GM23338 (cell line): ENCODE results near the gene RNH1. TPM values are rescaled to one million over a fixed set of nuclear protein-coding genes. Genes with fewer than 3 reads are reported as not detected.

Experiments used
- ATAC-seq: fragments of 200-7000 bp; cut with Tn5 transposase; 3 replicates; pipeline ENCODE4 v1.9.1; 2020
- DNase-seq: peaks from one replicate; pipeline ENCODE4 v3.0.0-alpha.2; 2015; ENCODE audit warnings: low spot score
- H2AFZ ChIP-seq: fragments of 200-600 bp; sonication (generic); 2 replicates; pipeline ENCODE4 v1.8.0; 2016; ENCODE audit warnings: antibody characterized with exemption, mild to moderate bottlenecking, moderate library complexity
- H3F3A ChIP-seq: fragments of 200-600 bp; sonication (generic); replicated peaks from 2 replicates; pipeline ENCODE4 v1.8.0; 2017; ENCODE audit warnings: antibody characterized with exemption, mixed run types, low read depth
- H3K27ac ChIP-seq: fragments of 200-600 bp; sonication (generic); 2 replicates; pipeline ENCODE4 v1.6.1; 2016; ENCODE audit warnings: low read depth
- H3K27me3 ChIP-seq: fragments of 200-600 bp; sonication (generic); 2 replicates; pipeline ENCODE4 v1.8.0; 2016; ENCODE audit warnings: mild to moderate bottlenecking, mixed run types, moderate library complexity; ENCODE audit not compliant: insufficient read depth
- H3K36me3 ChIP-seq: fragments of 200-600 bp; sonication (generic); 2 replicates; pipeline ENCODE4 v1.8.0; 2016; ENCODE audit warnings: mild to moderate bottlenecking; ENCODE audit not compliant: insufficient read depth
- H3K4me1 ChIP-seq: fragments of 200-600 bp; sonication (generic); 2 replicates; pipeline ENCODE4 v1.8.0; 2016; ENCODE audit warnings: mild to moderate bottlenecking, moderate library complexity; ENCODE audit not compliant: insufficient read depth
- H3K4me2 ChIP-seq: fragments of 200-600 bp; sonication (generic); 2 replicates; pipeline ENCODE4 v1.7.1; 2017; ENCODE audit warnings: mixed run types
- H3K4me3 ChIP-seq: fragments of 200-600 bp; sonication (generic); 2 replicates; pipeline ENCODE4 v1.6.1; 2016; ENCODE audit warnings: mixed run types
- H3K79me2 ChIP-seq: fragments of 200-600 bp; sonication (generic); replicated peaks from 2 replicates; pipeline ENCODE4 v1.8.0; 2017; ENCODE audit warnings: mild to moderate bottlenecking; ENCODE audit not compliant: insufficient read depth
- H3K9me2 ChIP-seq: fragments of 200-600 bp; sonication (generic); 2 replicates; pipeline ENCODE4 v1.8.0; 2017; ENCODE audit not compliant: insufficient read depth
- H4K20me1 ChIP-seq: fragments of 200-600 bp; sonication (generic); replicated peaks from 2 replicates; pipeline ENCODE4 v1.8.0; 2017; ENCODE audit warnings: mild to moderate bottlenecking; ENCODE audit not compliant: insufficient read depth
- H3K27ac Mint-ChIP-seq: 2 replicates; pipeline ENCODE4 v1.8.0; 2020; ENCODE audit warnings: inconsistent platforms, mild to moderate bottlenecking, moderate library complexity, mixed read lengths
- H3K27me3 Mint-ChIP-seq: 3 replicates; pipeline ENCODE4 v1.8.0; 2022; ENCODE audit warnings: low read depth, mild to moderate bottlenecking, moderate library complexity, mixed read lengths, inconsistent platforms; ENCODE audit not compliant: insufficient read depth, poor library complexity
- H3K36me3 Mint-ChIP-seq: 3 replicates; pipeline ENCODE4 v1.8.0; 2021; ENCODE audit warnings: low read depth, mild to moderate bottlenecking, inconsistent platforms, moderate library complexity, mixed read lengths
- H3K4me1 Mint-ChIP-seq: 3 replicates; pipeline ENCODE4 v1.8.0; 2020; ENCODE audit warnings: mild to moderate bottlenecking, inconsistent platforms, mixed read lengths
- H3K4me3 Mint-ChIP-seq: 3 replicates; pipeline ENCODE4 v1.8.0; 2021; ENCODE audit warnings: moderate library complexity, mild to moderate bottlenecking, inconsistent platforms, mixed read lengths
- H3K9me3 Mint-ChIP-seq: 3 replicates; pipeline ENCODE4 v1.8.0; 2020; ENCODE audit warnings: moderate library complexity, mild to moderate bottlenecking, inconsistent platforms, mixed read lengths
- EZH2 ChIP-seq: fragments of 200-600 bp; sonication (generic); IDR thresholded peaks from one replicate; pipeline ENCODE4 v1.8.0; 2017; ENCODE audit warnings: antibody characterized with exemption, mild to moderate bottlenecking, low read depth; ENCODE audit not compliant: unreplicated experiment
- EZH2phosphoT487 ChIP-seq: fragments of 200-600 bp; sonication (generic); IDR thresholded peaks from one replicate; pipeline ENCODE4 v1.8.1; 2018; ENCODE audit warnings: antibody characterized with exemption; ENCODE audit not compliant: unreplicated experiment
- JUNB ChIP-seq: IDR thresholded peaks from one replicate; pipeline ENCODE4 v1.6.1; 2016; ENCODE audit warnings: antibody characterized with exemption; ENCODE audit not compliant: unreplicated experiment
- POLR2AphosphoS5 ChIP-seq: IDR thresholded peaks from 2 replicates; pipeline ENCODE4 v1.6.1; 2016; ENCODE audit warnings: antibody characterized with exemption, low read depth
- REST ChIP-seq: IDR thresholded peaks from one replicate; pipeline ENCODE4 v1.6.1; 2018; ENCODE audit warnings: antibody characterized with exemption; ENCODE audit not compliant: unreplicated experiment
- ZNF114 ChIP-seq: fragments of 250-450 bp; sonication (Bioruptor Pico); IDR thresholded peaks from 2 replicates; pipeline ENCODE4 v1.5.0; 2020; ENCODE audit warnings: mild to moderate bottlenecking, moderate library complexity
- polyA plus RNA-seq: library from polyadenylated mRNA; unstranded; fragments of >200 nt; fragmentation: Nextera tagmentation; extraction: Ambion mirVana; gene quantifications from 2 replicates; pipeline ENCODE4 v1.2.1, GENCODE V29; 2016
- total RNA-seq: library from RNA; depleted of rRNA; stranded (reverse); fragments of >200 nt; shearing (Covaris generic); gene quantifications from 2 replicates; pipeline ENCODE4 v1.2.3, GENCODE V29; 2014
- TF ChIP-seq, protein P1 (sequence below), 2 experiments: fragments of 200-600 bp in 1 of 2; sonication (generic) in 1 of 2; conservative IDR thresholded peaks; 2 replicates each; pipeline versions ENCODE4 v1.5.1 to v1.6.1; 2016 to 2017; ENCODE audit warnings: antibody characterized with exemption in 2 of 2, low read depth in 2 of 2, mild to moderate bottlenecking in 2 of 2, moderate library complexity in 1 of 2

RNH1 gene
- total and polyA plus RNA-seq, 2 experiments from 2014 or later, result 33.3 to 56.3 TPM

DNA sequence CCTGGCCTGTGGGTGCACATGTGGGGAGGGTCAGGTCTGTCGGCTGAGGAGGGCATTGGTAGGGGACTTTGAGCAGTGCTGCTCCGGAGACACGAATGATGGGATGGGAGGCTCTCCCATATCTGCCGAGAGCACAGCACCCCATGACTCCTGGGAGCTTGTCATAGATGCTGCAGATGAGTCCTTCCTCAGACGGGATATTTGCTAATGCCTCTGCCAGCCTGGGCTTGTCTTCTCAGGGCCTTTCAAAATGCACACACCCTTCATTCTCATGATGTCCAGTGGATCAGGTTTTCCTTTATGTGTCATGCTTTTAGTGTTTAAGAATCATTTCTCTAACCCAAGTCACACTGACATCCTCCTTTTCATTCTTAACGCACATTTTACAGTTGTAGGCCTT is 8.1 kb upstream of the RNH1 start:
- H3K4me2 ChIP-seq, result no peak overlapping the region
- no peak overlapping the region for H2AFZ ChIP-seq

DNA sequence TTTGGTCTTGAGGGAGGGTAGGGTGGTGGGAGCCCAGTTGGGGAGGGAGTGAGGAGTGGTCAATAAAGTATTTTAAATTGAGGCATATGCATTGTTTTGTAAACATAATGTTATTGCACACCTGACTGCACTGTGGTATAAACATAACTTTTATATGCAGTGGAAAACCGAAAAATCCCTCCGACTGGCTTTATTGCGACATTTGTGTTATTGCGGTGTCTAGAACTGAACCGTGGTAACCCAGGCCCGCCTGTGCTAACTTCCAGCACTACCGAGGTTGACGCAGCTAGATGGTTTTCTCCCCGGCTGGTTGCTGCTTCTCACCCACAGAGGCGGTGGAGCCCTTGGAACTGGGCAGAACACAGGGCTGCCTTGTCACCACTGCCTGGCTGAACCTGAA is 7.6 kb upstream of the RNH1 start:
- no peak overlapping the region for H3K27ac ChIP-seq
- no peaks in the 10 kb centered on the region for H3K79me2 ChIP-seq
- H3K27me3 ChIP-seq, result no peaks in the 10 kb centered on the region
- Mint-ChIP-seq H3K36me3 (peaks cover 48% of the 10 kb centered on the region), H3K27ac (no peak overlapping the region), H3K4me3 (no peak overlapping the region), H3K27me3 (peaks cover 10% of the 10 kb centered on the region), H3K9me3 (peaks cover 29% of the 10 kb centered on the region), H3K4me1 (no peaks in the 10 kb centered on the region)
- H3K4me1 ChIP-seq, result no peaks in the 10 kb centered on the region
- ATAC-seq (no peak), DNase-seq (no peak)
- H3K4me2 ChIP-seq, result no peak overlapping the region
- no peaks in the 10 kb centered on the region for H3K9me2 ChIP-seq
- no peaks in the 10 kb centered on the region for H4K20me1 ChIP-seq
- no peaks in the 10 kb centered on the region for H3K36me3 ChIP-seq
- peaks cover 8% of the 10 kb centered on the region; the same call in 1 of the 2 replicates for H3F3A ChIP-seq
- H3K4me3 ChIP-seq, result no peak overlapping the region
- H2AFZ ChIP-seq, result no peak overlapping the region
- TF ChIP-seq EZH2, result no peak
- TF ChIP-seq JUNB, result no peak
- no peak for TF ChIP-seq ZNF114 (CRISPR knock-in tag)

More for the DNA sequence above, 8.1 kb upstream of the RNH1 start:
- Mint-ChIP-seq H3K27ac (no peak overlapping the region), H3K4me3 (no peak overlapping the region), H3K27me3 (peaks cover 6% of the 10 kb centered on the region), H3K9me3 (peaks cover 29% of the 10 kb centered on the region), H3K36me3 (peaks cover 43% of the 10 kb centered on the region), H3K4me1 (no peaks in the 10 kb centered on the region)
- Histone ChIP-seq H4K20me1 (no peaks in the 10 kb centered on the region), H3K27ac (no peak overlapping the region), H3K4me1 (no peaks in the 10 kb centered on the region), H3K79me2 (no peaks in the 10 kb centered on the region), H3F3A (peaks cover 8% of the 10 kb centered on the region; the same call in 1 of the 2 replicates), H3K27me3 (no peaks in the 10 kb centered on the region), H3K36me3 (no peaks in the 10 kb centered on the region), H3K4me3 (no peak overlapping the region), H3K9me2 (no peaks in the 10 kb centered on the region)
- no peak for ATAC-seq
- DNase-seq, result no peak
- no peak for TF ChIP-seq POLR2AphosphoS5
- TF ChIP-seq, protein P1, sequence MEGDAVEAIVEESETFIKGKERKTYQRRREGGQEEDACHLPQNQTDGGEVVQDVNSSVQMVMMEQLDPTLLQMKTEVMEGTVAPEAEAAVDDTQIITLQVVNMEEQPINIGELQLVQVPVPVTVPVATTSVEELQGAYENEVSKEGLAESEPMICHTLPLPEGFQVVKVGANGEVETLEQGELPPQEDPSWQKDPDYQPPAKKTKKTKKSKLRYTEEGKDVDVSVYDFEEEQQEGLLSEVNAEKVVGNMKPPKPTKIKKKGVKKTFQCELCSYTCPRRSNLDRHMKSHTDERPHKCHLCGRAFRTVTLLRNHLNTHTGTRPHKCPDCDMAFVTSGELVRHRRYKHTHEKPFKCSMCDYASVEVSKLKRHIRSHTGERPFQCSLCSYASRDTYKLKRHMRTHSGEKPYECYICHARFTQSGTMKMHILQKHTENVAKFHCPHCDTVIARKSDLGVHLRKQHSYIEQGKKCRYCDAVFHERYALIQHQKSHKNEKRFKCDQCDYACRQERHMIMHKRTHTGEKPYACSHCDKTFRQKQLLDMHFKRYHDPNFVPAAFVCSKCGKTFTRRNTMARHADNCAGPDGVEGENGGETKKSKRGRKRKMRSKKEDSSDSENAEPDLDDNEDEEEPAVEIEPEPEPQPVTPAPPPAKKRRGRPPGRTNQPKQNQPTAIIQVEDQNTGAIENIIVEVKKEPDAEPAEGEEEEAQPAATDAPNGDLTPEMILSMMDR (conservative IDR thresholded peaks at IDR 0.05; ENCODE audit: low read depth in 2 of 2), result no peak
- TF ChIP-seq EZH2phosphoT487, result no peak
- TF ChIP-seq REST, result no peak
